ENCODE measurements around the gene BEND4. TPM values are rescaled to one million over a fixed set of nuclear protein-coding genes. Genes with fewer than 3 reads are reported as not detected.

The BEND4 gene
- total RNA-seq, 2 donors from 2014 or later: not detected

- ATAC-seq (no peak), DNase-seq (no peak)
- intact Hi-C loops (cut with DNase I): no loop called here
- Histone ChIP-seq H3K36me3 (replicated peaks in 1 of 2; ENCODE audit: insufficient read depth in 1 of 2, low read depth in 2 of 2) (no peaks in the 10 kb centered on the region), H3K9me3 (no peaks in the 10 kb centered on the region), H3K4me3 (no peak overlapping the region), H3K4me1 (no peaks in the 10 kb centered on the region), H3K27me3 (no peaks in the 10 kb centered on the region), H3K27ac (no peak overlapping the region)
- WGBS, 2 donors: 66 to 79% methylated on average over 8 of the region's 8 CpGs
- TF ChIP-seq CTCF (IDR thresholded peaks at IDR 0.05): no peak
- TF ChIP-seq POLR2A (IDR thresholded peaks at IDR 0.05): no peak
Observed at GRCh38 chr4:42159271-42160001, 7.0 kb upstream of the BEND4 start.

- no peaks in the 10 kb centered on the region for H3K36me3 ChIP-seq (replicated peaks in 1 of 2; ENCODE audit: insufficient read depth in 1 of 2, low read depth in 2 of 2)
- no peak overlapping the region for H3K27ac ChIP-seq
- intact Hi-C loops (cut with DNase I): no loop called here
- no peak for TF ChIP-seq CTCF (IDR thresholded peaks at IDR 0.05)
- no peaks in the 10 kb centered on the region for H3K9me3 ChIP-seq
- peak in 1 of 4 donors; percentile 12 for DNase-seq
- peak overlapping the region in 1 of 2 donors; percentile 25 for H3K4me3 ChIP-seq
- H3K27me3 ChIP-seq: peaks cover 0 to 31% of the 10 kb centered on the region in 2 donors
- peaks cover 21% of the 10 kb centered on the region for H3K4me1 ChIP-seq
- peak; percentile 6 for ATAC-seq
- WGBS, 2 donors: 1 to 3% methylated on average over 19 to 117 of the region's 122 CpGs
Observed at GRCh38 chr4:42151568-42152506, 618 bp downstream of the BEND4 start.

DNA sequence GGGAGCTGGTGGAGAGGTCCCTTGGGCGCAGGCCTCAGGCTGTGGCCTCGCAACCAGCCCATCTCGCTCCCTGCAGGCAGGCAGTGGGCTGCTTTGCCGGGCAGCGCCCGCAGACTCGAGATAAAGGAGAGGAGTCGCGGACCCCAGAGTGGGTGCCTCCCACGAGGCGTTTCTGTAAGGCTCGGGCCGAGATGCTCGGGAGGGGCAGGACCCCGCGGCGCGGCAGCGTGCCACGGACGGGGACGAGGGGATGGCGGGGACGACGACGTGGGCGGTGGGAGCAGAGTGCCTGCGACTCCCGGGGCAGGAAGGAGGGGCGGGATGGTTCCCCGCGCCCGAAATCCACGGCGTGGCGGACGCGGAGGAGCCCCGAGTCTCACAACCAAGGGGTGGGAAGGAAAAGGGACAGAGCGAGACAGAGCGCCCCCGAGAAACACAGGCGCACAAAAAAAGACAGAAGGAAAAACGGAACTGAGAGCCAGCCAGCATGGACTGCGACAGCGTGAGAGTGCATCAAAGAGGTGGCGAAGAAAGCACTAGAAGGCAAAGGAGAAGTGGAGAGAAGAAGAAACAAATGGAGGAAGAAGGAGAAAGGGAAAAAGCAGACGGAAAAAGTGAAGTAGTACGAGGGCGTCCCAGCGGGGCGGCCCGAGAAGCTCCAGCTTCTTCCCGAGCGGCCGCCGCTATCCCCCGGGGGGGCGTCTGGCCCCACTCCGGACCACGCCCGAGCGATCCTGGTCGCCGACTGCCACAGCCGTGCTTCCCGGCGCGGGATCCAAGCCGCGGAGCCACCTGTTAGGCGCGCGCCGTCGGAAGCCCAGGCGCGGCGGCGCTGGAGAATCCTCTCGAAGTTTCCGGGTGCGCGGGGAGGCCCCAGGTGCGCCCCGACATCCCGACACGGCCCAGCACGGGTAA is 1.5 kb downstream of the BEND4 start:
- TF ChIP-seq POLR2A (IDR thresholded peaks at IDR 0.05) (no peak), CTCF (IDR thresholded peaks at IDR 0.05) (no peak)
- DNase-seq: no peak
- 5 to 6% methylated on average over 52 to 88 of the region's 89 CpGs for WGBS, 2 donors
- Histone ChIP-seq H3K36me3 (replicated peaks in 1 of 2; ENCODE audit: insufficient read depth in 1 of 2, low read depth in 2 of 2) (no peaks in the 10 kb centered on the region), H3K4me3 (no peak overlapping the region), H3K27me3 (peaks cover 0 to 31% of the 10 kb centered on the region in 2 donors), H3K9me3 (no peaks in the 10 kb centered on the region), H3K4me1 (peaks cover 21% of the 10 kb centered on the region), H3K27ac (no peak overlapping the region)
- no peak for ATAC-seq
- intact Hi-C loops (cut with DNase I): no loop called here

DNA sequence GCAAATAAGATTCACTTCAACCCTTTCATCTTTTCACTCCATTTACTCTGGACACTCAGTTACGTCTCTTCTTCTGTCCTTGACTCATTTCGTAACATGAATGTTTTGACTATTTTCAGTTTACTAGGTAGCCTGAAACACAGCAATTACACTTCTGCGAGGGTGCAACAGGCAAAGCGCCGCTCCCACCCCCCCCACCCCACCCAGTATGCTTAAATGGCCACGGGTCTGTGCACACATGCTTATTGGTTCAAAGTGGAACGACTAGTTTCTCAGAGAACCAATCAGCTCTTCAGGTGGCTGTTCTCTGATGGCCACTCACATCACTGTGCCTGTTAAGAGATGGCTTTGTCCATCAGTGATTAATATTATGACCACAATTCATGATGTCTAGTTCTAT is 3.5 kb downstream of the BEND4 start:
- intact Hi-C loops (cut with DNase I): no loop called here
- no peak overlapping the region for H3K27ac ChIP-seq
- H3K36me3 ChIP-seq (replicated peaks in 1 of 2; ENCODE audit: insufficient read depth in 1 of 2, low read depth in 2 of 2): no peaks in the 10 kb centered on the region
- 58 to 64% methylated on average over 7 of the region's 7 CpGs for WGBS, 2 donors
- no peak for DNase-seq
- TF ChIP-seq CTCF (IDR thresholded peaks at IDR 0.05) (no peak), POLR2A (IDR thresholded peaks at IDR 0.05) (no peak)
- H3K9me3 ChIP-seq: no peaks in the 10 kb centered on the region
- peaks cover 21% of the 10 kb centered on the region for H3K4me1 ChIP-seq
- peaks cover 0 to 31% of the 10 kb centered on the region in 2 donors for H3K27me3 ChIP-seq
- no peak for ATAC-seq
- H3K4me3 ChIP-seq: no peak overlapping the region

All from body of pancreas (tissue), 4 donors.